GM21723 (cell line): Measurements from ENCODE around the gene FGD4.

Experiments used
- ATAC-seq: cut with Tn5 transposase; IDR thresholded peaks from one replicate; pipeline ENCODE4 v1.9.1; 2021; ENCODE audit warnings: mild to moderate bottlenecking, moderate library complexity; ENCODE audit not compliant: unreplicated experiment

Gene FGD4

DNA sequence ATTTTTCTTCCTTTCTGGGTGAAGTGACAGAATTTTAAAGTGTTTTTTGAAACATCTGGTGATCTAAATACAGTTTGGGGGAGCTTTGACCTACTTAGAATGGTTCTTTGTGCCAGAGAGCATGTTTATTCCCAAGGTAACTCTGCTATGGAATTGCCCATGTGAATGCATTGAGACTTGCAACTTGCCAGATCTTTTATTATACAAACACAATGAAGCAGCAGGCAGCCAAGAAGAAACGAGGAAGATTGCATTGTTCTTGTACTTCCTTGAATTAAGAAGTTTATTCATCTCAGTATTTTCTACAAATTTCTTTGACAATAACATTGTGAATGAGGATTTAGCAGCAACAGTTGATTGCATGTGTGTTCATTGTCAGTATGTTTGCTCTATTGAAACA lies 55.5 kb downstream of the FGD4 start:
- ATAC-seq: no peak

DNA sequence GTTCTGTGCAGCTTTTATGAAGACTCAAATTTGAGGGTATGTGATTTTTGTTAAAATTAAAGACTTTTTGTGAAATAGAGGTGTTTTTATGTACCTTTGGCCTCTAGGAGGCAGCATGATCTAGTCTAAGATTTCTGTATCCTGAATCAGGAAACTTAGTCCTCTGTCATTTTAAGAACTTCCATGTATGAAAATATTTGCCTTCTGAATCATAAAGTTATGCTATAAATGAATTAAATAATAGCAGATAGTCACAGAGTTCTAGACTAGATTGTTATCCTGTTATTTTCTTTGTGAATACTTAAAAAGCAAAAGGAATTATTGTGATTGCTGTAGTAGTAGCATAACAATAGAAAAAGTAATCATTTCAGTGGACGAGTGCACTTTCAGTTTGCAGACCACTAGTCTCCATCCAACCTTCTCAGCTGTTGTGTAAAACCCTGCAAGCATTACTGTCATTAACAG lies 56.3 kb downstream of the FGD4 start:
- ATAC-seq: peak; percentile 46

DNA sequence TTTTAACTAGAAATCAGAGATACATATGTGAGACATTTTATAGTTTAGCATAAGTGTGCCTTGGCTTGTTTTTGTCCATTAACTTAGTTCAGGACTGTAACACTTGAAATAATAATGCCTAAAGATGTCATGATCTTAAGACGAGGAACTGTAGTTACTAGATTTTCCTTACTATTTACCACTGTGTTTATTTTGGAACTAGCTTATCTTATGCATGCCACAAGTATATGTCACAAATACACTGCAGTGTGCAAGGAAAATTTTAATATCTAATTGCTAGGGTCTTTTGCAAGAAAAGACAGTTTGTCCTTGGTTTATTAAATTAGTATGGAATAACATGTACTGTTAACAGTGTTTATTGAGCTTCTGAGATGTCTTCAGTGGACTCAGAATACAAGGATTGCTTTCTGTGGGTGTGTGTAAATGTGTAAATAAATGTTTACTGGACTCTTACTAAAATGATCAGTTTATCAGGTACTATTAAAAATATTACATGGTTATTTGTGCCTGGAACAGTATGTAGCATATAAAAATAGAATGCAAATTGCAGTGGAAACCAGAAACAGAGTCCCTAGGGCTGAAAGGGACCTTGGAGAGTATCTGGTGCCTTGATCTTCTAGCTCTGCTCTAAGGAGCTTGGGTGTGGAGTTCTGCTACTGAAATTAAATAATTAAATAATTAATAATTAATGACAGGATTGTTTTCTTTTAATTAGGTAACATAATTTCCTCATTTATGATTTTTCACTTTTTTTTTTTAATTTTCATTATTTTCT lies 58.1 kb downstream of the FGD4 start:
- ATAC-seq: no peak

DNA sequence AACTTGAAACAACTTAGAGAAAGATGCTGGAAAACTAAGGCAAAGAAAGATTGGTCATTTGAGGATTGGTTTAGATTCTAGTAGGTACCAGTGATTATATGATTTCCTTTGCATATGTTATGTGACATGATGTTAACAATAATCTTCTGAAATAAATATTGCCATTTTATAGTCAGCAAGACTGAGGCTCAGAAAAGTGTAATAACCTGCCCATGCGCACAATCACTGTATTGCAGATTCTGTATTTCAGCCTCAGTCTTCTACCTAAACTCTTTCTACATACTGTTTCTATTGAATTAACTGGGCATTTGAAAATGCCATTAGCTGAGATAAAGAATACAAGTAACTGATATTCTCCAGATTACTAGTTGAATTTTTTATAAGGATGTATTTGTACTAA lies 61.3 kb downstream of the FGD4 start:
- no peak for ATAC-seq

DNA sequence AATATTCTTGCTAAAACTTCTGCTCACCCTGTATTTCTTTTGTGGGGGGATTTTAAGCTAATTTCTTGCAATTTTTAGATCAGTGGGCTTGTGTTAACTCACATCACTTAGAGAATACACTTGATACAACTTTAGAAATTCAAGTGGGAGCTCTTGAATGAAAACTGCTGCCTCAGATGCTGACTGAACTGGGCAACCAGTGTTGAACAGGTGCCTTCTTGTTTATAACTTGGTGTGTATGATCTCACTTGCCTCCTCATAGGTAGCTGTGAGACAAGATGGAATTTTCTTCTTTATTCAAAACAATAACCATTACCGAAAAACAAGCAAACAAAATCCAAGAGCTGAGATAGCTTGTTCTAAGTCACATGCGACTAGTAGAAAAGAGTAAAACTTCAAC lies 63.5 kb downstream of the FGD4 start:
- no peak for ATAC-seq

DNA sequence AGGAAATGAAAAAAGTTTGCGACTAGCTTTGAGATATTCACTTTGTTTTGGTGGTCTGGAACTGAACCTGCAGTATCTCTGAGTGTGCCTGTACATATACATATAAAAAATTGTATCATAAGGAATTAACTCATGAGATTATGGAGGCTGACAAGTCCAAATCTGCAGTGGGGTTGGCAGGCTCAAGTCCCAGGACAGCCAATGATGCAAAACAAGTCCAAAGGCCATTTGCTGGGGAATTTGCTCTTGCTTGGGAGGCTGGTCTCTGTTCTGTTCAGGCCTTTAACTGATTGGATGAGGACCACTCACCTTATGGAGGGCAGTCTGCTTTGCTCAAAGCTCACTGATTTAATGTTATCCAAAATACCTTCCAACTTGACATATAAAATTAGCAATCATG lies 66.8 kb downstream of the FGD4 start:
- ATAC-seq: no peak

DNA sequence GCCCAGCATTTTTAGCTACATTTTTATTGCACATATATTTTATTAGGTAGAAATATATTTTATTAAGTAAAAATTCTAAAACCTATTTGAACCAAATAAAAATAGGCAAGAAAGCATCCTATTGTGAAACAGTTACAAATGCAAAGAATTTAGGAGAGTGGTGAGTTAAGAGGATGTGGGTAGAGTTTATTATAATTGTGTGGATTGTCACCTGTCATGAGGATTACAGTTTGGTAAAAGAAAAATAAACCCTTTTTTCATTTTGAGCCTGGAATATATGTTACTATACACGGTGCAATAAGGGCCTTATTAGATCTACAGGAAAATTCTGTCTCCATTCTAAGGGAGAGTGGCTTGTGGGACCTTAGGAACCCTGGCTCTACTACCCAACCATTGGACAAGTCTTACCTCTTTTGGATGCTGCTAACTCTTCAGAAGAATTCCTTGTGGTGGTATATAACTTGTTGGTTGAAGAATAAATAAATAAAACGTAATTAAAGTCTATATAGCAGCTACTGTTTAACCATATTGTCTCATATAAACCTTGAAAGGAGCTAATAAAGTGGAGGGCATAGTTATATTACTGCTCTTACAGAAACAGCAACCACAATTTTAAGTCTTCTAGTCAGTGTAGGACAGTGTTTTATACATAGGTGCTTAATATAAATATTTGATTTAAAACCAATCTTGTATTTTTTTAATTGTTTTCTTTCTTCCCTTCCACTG lies 67.8 kb downstream of the FGD4 start:
- no peak for ATAC-seq

DNA sequence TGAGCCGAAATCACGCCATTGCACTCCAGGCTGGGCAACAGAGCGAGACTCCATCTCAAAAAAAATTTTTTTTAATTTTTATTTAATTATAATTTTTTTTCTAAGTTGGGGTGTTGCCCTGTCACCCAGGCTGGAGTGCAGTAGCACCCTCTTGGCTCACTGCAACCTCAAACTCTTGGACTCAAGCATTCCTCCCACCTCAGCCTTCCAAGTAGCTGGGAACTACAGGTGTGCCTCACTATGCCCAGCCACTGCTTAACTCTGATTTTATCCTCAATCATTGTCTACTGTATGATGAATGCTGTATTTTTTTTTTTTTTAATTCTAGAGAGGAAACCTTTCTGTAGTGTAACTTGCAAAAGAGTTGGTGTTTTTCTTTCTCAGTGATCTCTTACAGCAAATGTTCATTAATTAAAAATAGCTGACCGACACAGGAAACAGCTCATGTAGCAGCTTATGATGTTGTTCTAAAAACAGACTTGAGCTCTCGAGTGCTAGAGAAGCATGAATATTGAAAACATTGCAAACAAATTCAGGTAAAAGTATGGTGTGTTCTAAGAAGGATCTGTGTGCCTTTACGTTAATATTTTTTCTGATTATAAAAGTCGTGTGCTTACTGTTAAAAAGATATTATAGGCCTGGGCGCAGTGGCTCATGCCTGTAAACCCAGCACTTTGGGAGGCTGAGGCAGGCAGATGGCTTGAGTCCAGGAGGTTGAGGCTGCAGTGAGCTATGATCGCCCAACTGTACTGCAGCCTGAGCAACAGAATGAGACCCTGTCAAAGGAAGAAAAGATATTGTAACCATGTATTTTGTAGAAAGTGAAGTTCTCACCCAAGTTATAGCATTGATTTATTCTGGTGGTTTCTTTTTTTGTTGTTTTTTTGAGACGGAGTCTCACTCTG lies 68.9 kb downstream of the FGD4 start:
- ATAC-seq: peak; percentile 61

DNA sequence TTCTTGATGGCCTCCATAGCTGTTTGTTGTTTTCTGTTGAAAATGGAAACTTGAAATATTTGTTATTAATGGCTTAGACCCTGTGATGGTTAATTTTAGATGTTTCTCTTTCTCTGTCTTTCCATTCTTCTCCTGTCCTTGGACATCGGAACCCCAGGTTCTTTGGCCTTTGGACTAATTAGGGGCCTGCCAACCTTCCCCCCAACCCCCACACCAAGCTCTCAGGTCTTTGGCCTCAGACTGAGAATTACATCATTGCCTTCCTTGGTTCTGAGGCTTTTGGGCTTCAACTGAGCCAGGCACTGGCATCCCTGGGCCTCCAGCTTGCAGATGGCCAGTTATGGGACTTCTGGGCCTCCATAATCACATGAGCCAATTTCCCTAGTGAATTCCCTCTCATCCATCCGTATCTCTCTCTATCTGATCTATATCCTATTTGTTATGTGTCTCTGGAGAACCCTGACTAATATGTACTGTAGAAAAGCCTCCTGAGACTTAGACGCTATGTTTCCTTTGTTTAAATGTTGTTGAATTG lies 71.6 kb downstream of the FGD4 start:
- ATAC-seq: no peak

DNA sequence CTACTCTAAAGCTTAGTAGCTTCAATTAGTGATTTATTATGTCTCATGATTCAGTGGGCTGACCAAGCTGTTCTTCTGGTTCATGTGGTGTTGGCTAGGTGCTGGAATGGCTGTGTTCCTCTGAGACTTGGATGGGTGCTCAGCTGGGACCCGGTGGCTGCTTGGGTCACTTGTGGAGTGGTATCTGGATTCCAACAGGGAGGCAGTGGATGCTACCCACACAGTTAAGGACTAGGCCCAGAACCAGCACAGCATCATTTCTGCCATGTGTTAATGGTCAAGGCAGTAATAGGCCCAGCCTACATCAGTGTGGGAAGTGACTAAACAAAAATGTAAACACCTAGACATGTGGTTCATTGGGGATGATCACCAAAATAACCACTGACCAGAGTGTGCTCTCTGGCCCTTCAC lies 72.2 kb downstream of the FGD4 start:
- ATAC-seq: no peak

DNA sequence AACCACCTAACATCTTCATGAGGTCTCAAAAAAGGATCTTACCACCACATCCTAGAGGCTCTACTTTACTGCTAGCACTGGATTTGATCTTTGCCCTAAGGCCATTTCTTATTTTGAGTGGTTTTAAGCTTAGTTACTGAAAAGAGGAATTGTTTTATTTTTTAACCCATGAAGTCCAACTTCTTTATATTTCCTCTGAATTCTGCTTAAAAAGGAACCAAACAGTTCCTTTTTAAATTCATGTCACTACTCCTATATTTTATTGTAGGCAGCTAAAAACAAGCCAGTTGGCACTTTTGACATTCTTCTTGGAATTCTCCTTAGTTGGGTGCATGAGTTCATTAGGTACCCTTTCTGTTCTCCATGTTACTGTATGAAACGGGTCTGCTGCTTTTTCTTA lies 76.4 kb downstream of the FGD4 start:
- no peak for ATAC-seq

DNA sequence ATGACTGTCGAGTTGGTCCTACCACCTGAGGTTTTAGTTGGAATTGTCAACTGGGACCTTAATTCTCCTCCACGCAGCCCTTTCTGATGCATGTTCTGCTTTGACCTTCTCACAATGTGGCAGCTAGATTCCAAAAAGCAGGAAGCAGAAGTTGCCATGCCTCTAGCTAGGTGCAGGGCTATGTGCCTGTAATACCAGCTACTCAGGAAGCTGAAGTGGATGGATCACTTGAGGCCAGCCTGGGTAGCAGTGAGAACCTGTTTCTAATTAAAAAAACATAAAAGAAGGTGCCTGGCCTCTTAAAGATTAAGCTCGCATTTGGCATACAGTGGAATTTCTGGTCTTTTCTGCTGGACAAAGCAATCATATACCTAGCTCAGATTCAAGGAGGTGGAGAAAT lies 77.1 kb downstream of the FGD4 start:
- ATAC-seq: no peak

DNA sequence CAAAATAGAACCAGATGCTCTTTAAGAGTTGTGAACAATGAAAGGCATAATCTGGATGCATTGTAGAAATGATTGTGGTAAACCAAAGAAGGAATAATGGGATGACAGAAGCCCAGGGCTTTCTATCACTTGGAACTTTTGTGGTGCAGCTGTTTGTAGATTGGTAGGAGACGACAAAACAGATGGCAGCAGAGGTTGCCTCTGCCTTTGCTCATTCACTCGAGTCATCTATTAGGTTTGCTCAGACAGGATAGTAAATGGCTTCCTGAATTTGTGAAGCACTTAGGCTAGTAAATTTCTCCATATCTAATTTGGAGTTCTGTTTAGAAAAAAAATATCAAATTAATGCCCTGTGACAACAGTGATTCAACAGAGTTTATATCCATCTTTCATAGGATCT lies 78.4 kb downstream of the FGD4 start:
- ATAC-seq: no peak

DNA sequence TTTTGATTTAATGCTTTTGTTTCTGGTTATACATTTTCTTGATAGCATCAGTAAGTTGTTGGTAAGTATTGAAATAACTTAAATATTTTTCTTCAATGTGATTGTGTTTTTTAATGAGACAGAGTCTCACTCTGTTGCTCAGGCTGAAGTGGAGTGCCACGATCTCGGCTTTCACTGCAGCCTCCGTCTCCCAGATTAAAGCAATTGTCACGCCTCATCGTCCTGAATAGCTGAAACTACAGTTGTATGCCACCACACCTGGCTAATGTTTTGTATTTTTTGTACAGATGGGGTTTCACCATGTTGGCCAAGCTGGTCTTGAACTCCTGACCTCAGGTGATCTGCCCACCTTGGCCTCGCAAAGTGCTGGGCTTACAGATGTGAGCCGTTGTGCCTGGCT lies 78.8 kb downstream of the FGD4 start:
- ATAC-seq: no peak

DNA sequence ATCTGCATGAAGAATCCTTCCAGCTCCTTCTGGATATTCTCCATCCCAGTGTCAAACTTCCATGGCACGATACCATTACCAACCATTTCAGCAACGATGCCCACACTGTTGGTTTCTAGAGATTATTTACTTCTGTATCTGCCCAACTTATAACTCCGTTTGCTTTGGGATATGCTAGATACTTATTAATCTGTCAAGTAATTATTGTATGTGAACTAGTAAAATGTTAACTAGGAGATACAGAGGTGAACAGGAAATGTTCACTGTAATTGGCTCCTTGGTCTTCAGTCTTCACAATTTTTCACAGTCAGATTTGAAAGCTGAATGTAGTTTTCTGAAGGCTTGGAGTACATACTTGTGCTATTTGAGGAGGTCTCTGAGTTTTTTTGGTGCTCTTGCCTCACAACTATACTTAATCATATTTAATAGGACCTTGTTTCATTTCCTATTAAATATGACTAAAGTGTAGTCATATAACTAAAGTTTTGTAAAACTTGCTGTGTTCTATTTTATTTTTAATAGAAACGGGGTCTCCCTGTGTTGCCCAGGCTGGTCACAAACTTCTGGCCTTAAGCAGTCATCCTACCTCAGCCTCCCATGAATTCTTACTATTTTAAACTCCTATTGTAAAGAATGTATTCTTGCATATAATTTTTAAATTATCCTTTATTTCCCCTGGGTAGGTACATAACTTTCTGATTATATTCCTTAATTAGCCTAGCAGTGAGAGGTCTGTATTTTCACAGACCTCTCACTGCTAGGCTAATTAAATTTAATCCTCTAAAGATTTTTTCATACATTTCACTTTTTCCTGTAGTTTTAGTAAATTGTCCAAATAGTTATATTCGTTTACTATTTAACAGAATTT lies 79.7 kb downstream of the FGD4 start:
- ATAC-seq: no peak

DNA sequence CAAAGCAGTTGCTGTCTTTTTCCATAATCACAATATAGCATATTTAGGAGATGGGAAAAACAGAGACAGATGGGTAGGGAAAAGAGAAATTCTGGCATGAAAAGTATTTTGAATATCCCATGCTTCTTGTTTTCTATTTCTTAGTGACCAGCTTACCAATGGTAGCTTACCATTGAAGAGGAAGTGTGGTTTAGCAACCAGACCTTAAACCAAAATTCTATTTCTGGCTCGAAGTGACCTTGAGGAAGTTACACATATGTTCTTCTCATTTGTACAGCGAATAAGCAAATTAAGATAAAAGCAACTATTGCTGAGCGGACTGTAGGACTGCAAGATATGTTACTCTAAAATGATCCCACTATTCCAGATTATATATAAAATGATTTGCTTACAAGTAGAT lies 82.9 kb downstream of the FGD4 start:
- no peak for ATAC-seq

DNA sequence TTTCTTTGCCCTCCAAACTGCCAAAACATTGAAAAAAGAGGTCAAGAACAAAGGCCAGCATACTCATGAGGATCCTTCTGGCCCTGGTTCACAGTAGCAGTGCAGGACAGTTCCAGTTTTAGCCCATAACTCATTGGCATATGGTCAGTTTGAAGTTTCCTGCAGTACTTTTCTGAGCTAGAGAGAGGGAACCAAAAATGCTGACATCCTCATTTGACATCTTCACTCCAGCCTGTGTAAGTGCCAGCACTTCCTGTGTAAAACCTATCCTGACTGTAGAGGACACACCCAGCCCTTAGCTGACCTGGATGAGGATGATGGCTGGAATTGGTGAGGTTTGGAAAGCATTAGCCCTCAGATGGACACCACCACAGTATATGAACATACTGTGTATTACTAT lies 84.1 kb downstream of the FGD4 start:
- ATAC-seq: no peak

DNA sequence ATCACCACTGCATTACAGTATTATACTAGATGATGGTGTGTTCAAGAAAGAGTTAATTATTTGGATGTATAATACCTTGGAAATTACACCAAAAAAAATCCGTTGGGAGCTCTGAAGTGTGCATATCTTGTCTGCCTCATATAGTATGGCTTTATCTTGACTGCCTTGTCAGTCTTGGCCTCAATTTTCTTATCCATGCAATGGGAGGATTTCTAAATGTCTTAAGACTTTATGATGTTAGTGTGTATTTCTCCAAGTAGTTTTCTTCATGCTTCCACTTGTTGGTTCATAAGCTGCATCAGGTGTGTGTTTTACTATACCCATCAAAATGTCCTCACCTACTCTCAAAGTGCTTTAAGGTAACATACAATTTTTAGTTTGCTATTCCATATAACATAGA lies 84.6 kb downstream of the FGD4 start:
- no peak for ATAC-seq

DNA sequence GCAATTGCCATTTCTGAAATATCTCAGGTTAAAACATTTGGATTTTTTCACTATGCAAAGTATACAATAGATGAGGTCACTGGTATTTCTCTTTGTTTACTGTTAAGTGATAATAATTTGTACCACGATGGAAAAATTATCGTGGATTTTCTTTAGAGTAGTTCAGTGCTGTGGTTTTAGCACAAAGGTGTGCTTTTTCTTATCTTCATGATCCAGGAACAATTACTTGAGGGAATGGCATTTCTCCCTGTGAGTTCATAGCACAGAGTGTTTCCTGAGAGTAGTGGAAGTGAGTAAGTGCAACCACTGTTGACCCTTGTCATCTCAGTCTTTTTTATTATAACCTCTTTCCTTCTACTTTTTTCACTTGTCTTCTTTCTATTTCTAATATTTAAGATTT lies 86.8 kb downstream of the FGD4 start:
- no peak for ATAC-seq

DNA sequence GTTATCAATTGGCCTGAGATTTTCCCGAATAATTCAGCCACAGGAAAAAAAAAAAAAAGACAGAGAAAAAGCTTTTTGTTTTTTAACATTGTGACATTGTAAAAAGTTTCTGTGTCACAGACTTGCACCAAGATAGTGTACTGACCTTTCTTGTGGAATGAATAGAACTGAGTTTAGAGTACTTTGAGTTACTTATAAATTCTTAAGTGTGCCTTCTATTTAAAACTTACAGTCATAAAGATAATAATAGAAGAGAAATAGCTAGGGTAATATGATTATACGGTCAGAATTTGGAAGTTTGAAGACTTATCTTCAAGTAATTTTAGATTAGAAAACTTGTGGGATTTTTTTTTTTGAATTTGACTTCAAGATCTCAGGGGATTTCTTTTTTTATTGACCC lies 88.8 kb downstream of the FGD4 start:
- no peak for ATAC-seq
